ENCODE results near the gene NGEF.

NGEF gene

DNA sequence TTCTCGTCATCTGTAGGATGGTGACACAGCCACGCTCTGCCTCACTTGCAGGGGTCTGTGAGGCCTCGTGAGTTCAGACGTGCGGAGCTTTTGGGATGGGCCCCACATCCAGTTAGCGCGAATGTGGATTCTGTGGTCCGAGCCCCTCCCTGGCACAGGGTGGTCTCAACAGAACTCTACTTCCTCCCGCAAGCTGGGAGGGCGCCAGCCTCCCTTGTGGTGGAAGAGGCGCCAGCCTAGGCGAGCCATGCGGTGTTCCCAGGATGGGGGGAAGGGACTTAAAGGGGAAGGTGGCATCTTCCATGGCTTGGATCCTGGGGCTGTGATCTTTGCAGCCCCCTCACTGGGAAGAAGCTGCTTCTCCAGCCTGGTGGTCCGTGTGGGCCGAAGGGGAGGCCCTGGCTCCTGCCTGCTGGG lies 141.6 kb downstream of the NGEF start:
- H3K4me1 ChIP-seq (ENCODE audit: control insufficient read depth, insufficient read depth, low read length) = no peaks in the 10 kb centered on the region
- TF ChIP-seq ZSCAN30 (tag by site-specific recombination; IDR thresholded peaks at IDR 0.05) (no peak), ZNF792 (tag by site-specific recombination; IDR thresholded peaks at IDR 0.05) (no peak), SP2 (tag by site-specific recombination; IDR thresholded peaks at IDR 0.05) (no peak), ZNF114 (tag by site-specific recombination; IDR thresholded peaks at IDR 0.05) (no peak), ZNF302 (tag by site-specific recombination; IDR thresholded peaks at IDR 0.05; ENCODE audit: low read depth) (no peak), ZNF555 (tag by site-specific recombination; conservative IDR thresholded peaks at IDR 0.05) (no peak), ZNF561 (tag by site-specific recombination; IDR thresholded peaks at IDR 0.05; ENCODE audit: borderline replicate concordance) (no peak), ZNF521 (tag by site-specific recombination; IDR thresholded peaks at IDR 0.05) (no peak), ZNF169 (tag by site-specific recombination; IDR thresholded peaks at IDR 0.05) (no peak), ZNF324 (tag by site-specific recombination; IDR thresholded peaks at IDR 0.05) (no peak), ZSCAN23 (tag by site-specific recombination; IDR thresholded peaks at IDR 0.05) (no peak), ZNF133 (tag by site-specific recombination; IDR thresholded peaks at IDR 0.05) (no peak), ZNF510 (tag by site-specific recombination; IDR thresholded peaks at IDR 0.05; ENCODE audit: insufficient replicate concordance) (no peak), SALL2 (tag by site-specific recombination; IDR thresholded peaks at IDR 0.05; ENCODE audit: borderline replicate concordance) (no peak), TCF7L2 (IDR thresholded peaks at IDR 0.05; ENCODE audit: borderline replicate concordance, low read depth, low read length) (no peak), KLF7 (tag by site-specific recombination; IDR thresholded peaks at IDR 0.05; ENCODE audit: borderline replicate concordance) (no peak), ZNF791 (tag by site-specific recombination; IDR thresholded peaks at IDR 0.05) (no peak)
- TF ChIP-seq, protein P1, sequence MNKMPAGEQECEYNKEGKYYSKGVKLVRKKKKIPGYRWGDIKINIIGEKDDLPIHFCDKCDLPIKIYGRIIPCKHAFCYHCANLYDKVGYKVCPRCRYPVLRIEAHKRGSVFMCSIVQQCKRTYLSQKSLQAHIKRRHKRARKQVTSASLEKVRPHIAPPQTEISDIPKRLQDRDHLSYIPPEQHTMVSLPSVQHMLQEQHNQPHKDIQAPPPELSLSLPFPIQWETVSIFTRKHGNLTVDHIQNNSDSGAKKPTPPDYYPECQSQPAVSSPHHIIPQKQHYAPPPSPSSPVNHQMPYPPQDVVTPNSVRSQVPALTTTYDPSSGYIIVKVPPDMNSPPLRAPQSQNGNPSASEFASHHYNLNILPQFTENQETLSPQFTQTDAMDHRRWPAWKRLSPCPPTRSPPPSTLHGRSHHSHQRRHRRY (tag by site-specific recombination; IDR thresholded peaks at IDR 0.05) = no peak
- POLR2A ChIA-PET = no interaction called here
- no peak overlapping the region for H3K27ac ChIP-seq (ENCODE audit: extremely low read depth, low read depth, low read length)
- no peak overlapping the region for H3K4me3 ChIP-seq (ENCODE audit: low read depth, low read length)
- CTCF ChIA-PET = no interaction called here
- no peaks in the 10 kb centered on the region; a peak in 1 of 3 replicates for H3K36me3 ChIP-seq (ENCODE audit: control insufficient read depth in 2 of 2, insufficient read depth in 1 of 2, low read length in 2 of 2)
- no peaks in the 10 kb centered on the region for H3K9me3 ChIP-seq (ENCODE audit: control insufficient read depth, insufficient read depth, low read depth, low read length)

DNA sequence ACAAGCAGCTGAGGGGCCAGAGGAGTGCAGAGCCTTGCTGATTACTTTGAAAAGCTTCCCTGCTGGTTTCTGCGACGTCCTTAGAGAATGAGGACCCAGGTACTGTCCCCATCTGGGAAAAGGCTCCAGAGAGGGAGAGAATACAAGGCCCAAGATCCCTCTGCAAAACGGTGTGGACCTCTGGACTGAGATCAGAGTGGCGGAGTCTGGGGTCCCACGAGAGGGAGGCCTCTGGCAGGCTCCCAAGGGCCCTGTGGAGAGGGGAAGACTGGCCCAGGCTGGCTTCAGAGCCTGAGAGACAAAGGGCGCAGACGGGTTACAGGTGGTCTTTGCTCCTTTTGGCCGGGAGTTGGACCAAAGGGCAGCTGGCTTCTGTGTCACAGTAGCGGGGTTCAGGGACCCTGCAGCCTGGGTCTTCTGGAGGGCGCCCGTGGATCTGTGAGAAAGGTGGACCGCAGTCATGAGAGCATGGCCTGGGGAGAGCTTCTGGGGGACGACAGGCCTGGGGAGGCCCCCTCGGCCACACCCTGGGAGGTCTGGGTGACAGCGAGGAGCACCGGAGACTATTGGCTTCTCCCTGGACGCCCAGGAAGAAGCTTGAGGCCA lies 142.2 kb downstream of the NGEF start:
- ChIA-PET POLR2A (no interaction called here), CTCF (interaction anchor here (0.6 to 0.7 kb wide), 3 partner anchors 98 to 502 kb away, joined by 3 to 4 read pairs (median 3); no protein-coding TSS in a partner anchor)
- no peak overlapping the region for H3K27ac ChIP-seq (ENCODE audit: extremely low read depth, low read depth, low read length)

More for the DNA sequence above, 142.2 kb downstream of the NGEF start:
- H3K4me3 ChIP-seq (ENCODE audit: low read depth, low read length) = no peak overlapping the region
- H3K36me3 ChIP-seq (ENCODE audit: control insufficient read depth in 2 of 2, insufficient read depth in 1 of 2, low read length in 2 of 2) = no peaks in the 10 kb centered on the region; a peak in 1 of 3 replicates
- H3K4me1 ChIP-seq (ENCODE audit: control insufficient read depth, insufficient read depth, low read length) = no peaks in the 10 kb centered on the region
- TF ChIP-seq, protein P1 (tag by site-specific recombination; IDR thresholded peaks at IDR 0.05) = no peak
- TF ChIP-seq ZSCAN16 (tag by site-specific recombination; IDR thresholded peaks at IDR 0.05) (no peak), ZNF837 (tag by site-specific recombination; IDR thresholded peaks at IDR 0.05) (no peak), ZNF433 (tag by site-specific recombination; IDR thresholded peaks at IDR 0.05; ENCODE audit: low read depth) (no peak), TRIM28 (IDR thresholded peaks at IDR 0.05; ENCODE audit: borderline replicate concordance, low read length) (no peak), ZNF792 (tag by site-specific recombination; IDR thresholded peaks at IDR 0.05) (no peak), ZNF174 (tag by site-specific recombination; IDR thresholded peaks at IDR 0.05) (no peak)
- no peaks in the 10 kb centered on the region for H3K9me3 ChIP-seq (ENCODE audit: control insufficient read depth, insufficient read depth, low read depth, low read length)

Measured in HEK293 (cell line).